Measurements from ENCODE around the gene NCKAP5. TPM values are rescaled to one million over a fixed set of nuclear protein-coding genes. Genes with fewer than 3 reads are reported as not detected.

Gene NCKAP5
- polyA plus RNA-seq, 3 donors, result not detected

- H3K27ac Mint-ChIP-seq, result no peak overlapping the region
- no peak overlapping the region for H2AFZ ChIP-seq (ENCODE audit: insufficient read depth, low read depth, low read length, poor library complexity, severe bottlenecking)
- no peak overlapping the region for H3K9ac ChIP-seq (ENCODE audit: insufficient read depth, low read length, poor library complexity, severe bottlenecking)
- no peaks in the 10 kb centered on the region for H3K4me1 ChIP-seq (ENCODE audit: control insufficient read depth in 1 of 2, insufficient read depth in 2 of 2, low read length in 2 of 2)
- no peak overlapping the region for H3K4me2 ChIP-seq (replicated peaks; ENCODE audit: extremely low read depth, low read length, poor library complexity, severe bottlenecking)
- H3K79me2 ChIP-seq (ENCODE audit: insufficient read depth, low read length), result no peaks in the 10 kb centered on the region
- no peaks in the 10 kb centered on the region for H4K20me1 ChIP-seq (ENCODE audit: insufficient read depth, low read length)
- no peak for TF ChIP-seq CTCF (IDR thresholded peaks at IDR 0.05)
- H3K27me3 Mint-ChIP-seq (ENCODE audit: low read depth in 3 of 3), result peaks cover 0 to 3% (median 1%) of the 10 kb centered on the region in 3 donors
- WGBS (ENCODE audit: insufficient coverage), result 90% methylated on average over 2 of the region's 7 CpGs
- no peaks in the 10 kb centered on the region for H3K36me3 Mint-ChIP-seq
- peaks cover 0 to 3% (median 0%) of the 10 kb centered on the region in 7 donors for H3K9me3 Mint-ChIP-seq
- intact Hi-C loops (cut with micrococcal nuclease), result no loop called here
- no peak overlapping the region for H3K27ac ChIP-seq (ENCODE audit: low read depth in 1 of 2, low read length in 2 of 2)
- no peak overlapping the region for H3K4me3 ChIP-seq (replicated peaks in 1 of 3; ENCODE audit: low read depth in 2 of 3, low read length in 3 of 3)
- DNase-seq, result no peak
- H3K36me3 ChIP-seq (replicated peaks in 1 of 2; ENCODE audit: control insufficient read depth in 1 of 2, insufficient read depth in 2 of 2, low read length in 2 of 2), result no peaks in the 10 kb centered on the region
- no peak overlapping the region for H3K4me3 Mint-ChIP-seq
- H3K4me1 Mint-ChIP-seq, result no peaks in the 10 kb centered on the region
- no peaks in the 10 kb centered on the region for H3K27me3 ChIP-seq (ENCODE audit: control insufficient read depth in 2 of 2, insufficient read depth in 2 of 2, low read length in 2 of 2)
- H3K9me3 ChIP-seq (replicated peaks in 1 of 2; ENCODE audit: control insufficient read depth in 1 of 2, insufficient read depth in 1 of 2, low read length in 2 of 2), result no peaks in the 10 kb centered on the region
These were observed 911.8 kb downstream of the NCKAP5 start for GRCh38 chr2:132656266-132656975.

GRCh38 chr2:132654968-132655367 is 913.3 kb downstream of the NCKAP5 start:
- Mint-ChIP-seq H3K4me3 (no peak overlapping the region), H3K27me3 (ENCODE audit: low read depth in 3 of 3) (peaks cover 0 to 1% (median 1%) of the 10 kb centered on the region in 3 donors), H3K9me3 (peaks cover 0 to 3% (median 0%) of the 10 kb centered on the region in 7 donors), H3K4me1 (no peaks in the 10 kb centered on the region), H3K36me3 (no peaks in the 10 kb centered on the region), H3K27ac (no peak overlapping the region)
- H3K4me2 ChIP-seq (replicated peaks; ENCODE audit: extremely low read depth, low read length, poor library complexity, severe bottlenecking), result no peak overlapping the region
- intact Hi-C loops (cut with micrococcal nuclease), result no loop called here
- H4K20me1 ChIP-seq (ENCODE audit: insufficient read depth, low read length), result no peaks in the 10 kb centered on the region
- H3K9me3 ChIP-seq (replicated peaks in 1 of 2; ENCODE audit: control insufficient read depth in 1 of 2, insufficient read depth in 1 of 2, low read length in 2 of 2), result no peaks in the 10 kb centered on the region
- TF ChIP-seq CTCF (IDR thresholded peaks at IDR 0.05), result no peak
- H3K9ac ChIP-seq (ENCODE audit: insufficient read depth, low read length, poor library complexity, severe bottlenecking), result no peak overlapping the region
- H3K27me3 ChIP-seq (ENCODE audit: control insufficient read depth in 2 of 2, insufficient read depth in 2 of 2, low read length in 2 of 2), result no peaks in the 10 kb centered on the region
- H3K79me2 ChIP-seq (ENCODE audit: insufficient read depth, low read length), result no peaks in the 10 kb centered on the region
- no peak overlapping the region for H3K4me3 ChIP-seq (replicated peaks in 1 of 3; ENCODE audit: low read depth in 2 of 3, low read length in 3 of 3)
- WGBS (ENCODE audit: insufficient coverage), result 86% methylated on average over 1 of the region's 7 CpGs
- no peak overlapping the region for H2AFZ ChIP-seq (ENCODE audit: insufficient read depth, low read depth, low read length, poor library complexity, severe bottlenecking)
- DNase-seq, result no peak
- no peaks in the 10 kb centered on the region for H3K36me3 ChIP-seq (replicated peaks in 1 of 2; ENCODE audit: control insufficient read depth in 1 of 2, insufficient read depth in 2 of 2, low read length in 2 of 2)
- H3K4me1 ChIP-seq (ENCODE audit: control insufficient read depth in 1 of 2, insufficient read depth in 2 of 2, low read length in 2 of 2), result no peaks in the 10 kb centered on the region
- no peak overlapping the region for H3K27ac ChIP-seq (ENCODE audit: low read depth in 1 of 2, low read length in 2 of 2)
